ENCODE results near the gene TMUB2. TPM values are rescaled to one million over a fixed set of nuclear protein-coding genes. Genes with fewer than 3 reads are reported as not detected.

TMUB2 gene
- total and polyA plus RNA-seq, 2 of the 13 experiments (the other 11 are each of a cell fraction or from before 2014, with no cell fraction given), result 26.9 to 50.8 TPM

GRCh38 chr17:44218344-44219107, 31.8 kb downstream of the TMUB2 start (continued):
- TF ChIP-seq PAXIP1 (CRISPR knock-in tag; conservative IDR thresholded peaks at IDR 0.05) (peak; percentile 63), ZFP90 (CRISPR knock-in tag; IDR thresholded peaks at IDR 0.05; ENCODE audit: borderline replicate concordance) (no peak), ZNF24 (IDR thresholded peaks at IDR 0.05) (no peak), FOXO1 (CRISPR knock-in tag; IDR thresholded peaks at IDR 0.05) (no peak), MNT (IDR thresholded peaks at IDR 0.05) (peak; percentile 47; the same call in 1 of the 2 replicates), LBX2 (CRISPR knock-in tag; IDR thresholded peaks at IDR 0.05; ENCODE audit: borderline replicate concordance) (no peak), SOX6 (IDR thresholded peaks at IDR 0.05) (no peak), SOX6 (CRISPR knock-in tag; IDR thresholded peaks at IDR 0.05) (peak; percentile 35; the same call in 1 of the 2 replicates), SRSF4 (IDR thresholded peaks at IDR 0.05; ENCODE audit: low read depth, low read length, poor library complexity, severe bottlenecking) (no peak), ZSCAN22 (CRISPR knock-in tag; IDR thresholded peaks at IDR 0.05) (no peak), FOSL1 (CRISPR knock-in tag; IDR thresholded peaks at IDR 0.05; ENCODE audit: borderline replicate concordance) (no peak), MIER2 (CRISPR knock-in tag; IDR thresholded peaks at IDR 0.05) (no peak), MAX (IDR thresholded peaks at IDR 0.05) (peak; percentile 88), ZNF513 (CRISPR knock-in tag; conservative IDR thresholded peaks at IDR 0.05) (no peak), BCL3 (CRISPR knock-in tag; IDR thresholded peaks at IDR 0.05) (0 out of 2 replicates have a peak, but pooled peaks have one; percentile 9), RFX5 (IDR thresholded peaks at IDR 0.05; ENCODE audit: low read depth, low read length) (no peak), ZNF776 (CRISPR knock-in tag; IDR thresholded peaks at IDR 0.05) (no peak), ZNF430 (CRISPR knock-in tag; IDR thresholded peaks at IDR 0.05) (0 out of 2 replicates have a peak, but pooled peaks have one; percentile 59)

All from HepG2 (cell line).